NCI-H146 treated with DMSO at 0.1 percent for 48 hours (cell line): Measurements from ENCODE around the gene CYP26A1.

Experiments used
- DNase-seq: peaks from one replicate; lab custom pipeline; 2025; ENCODE audit not compliant: unreplicated experiment; lab: John Stamatoyannopoulos, UW

Gene CYP26A1

DNA sequence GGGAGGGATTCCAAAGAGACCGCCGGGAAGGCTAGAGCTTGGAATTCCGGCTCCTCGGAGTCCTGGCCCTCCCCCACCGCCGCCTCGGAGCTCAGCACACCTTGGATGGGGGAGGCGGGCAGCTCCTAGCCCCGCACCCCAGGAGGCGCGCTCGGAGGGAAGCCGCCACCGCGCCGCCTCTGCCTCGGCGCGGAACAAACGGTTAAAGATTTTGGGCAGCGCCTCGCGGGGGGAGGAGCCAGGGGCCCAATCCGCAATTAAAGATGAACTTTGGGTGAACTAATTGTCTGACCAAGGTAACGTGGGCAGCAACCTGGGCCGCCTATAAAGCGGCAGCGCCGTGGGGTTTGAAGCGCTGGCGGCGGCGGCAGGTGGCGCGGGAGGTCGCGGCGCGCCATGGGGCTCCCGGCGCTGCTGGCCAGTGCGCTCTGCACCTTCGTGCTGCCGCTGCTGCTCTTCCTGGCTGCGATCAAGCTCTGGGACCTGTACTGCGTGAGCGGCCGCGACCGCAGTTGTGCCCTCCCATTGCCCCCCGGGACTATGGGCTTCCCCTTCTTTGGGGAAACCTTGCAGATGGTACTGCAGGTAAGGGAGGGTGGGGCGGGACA lies at the start of gene CYP26A1:
Gene CYP26A1, plus strand, starts transcription at position 355 of the 608 bp plus-strand sequence. Its CDS starts 42 bp downstream, at position 397.
- peak; percentile 52 for DNase-seq

GRCh38 chr10:93026072-93026471 lies 47.6 kb upstream of the CYP26A1 start:
- DNase-seq, result no peak

DNA sequence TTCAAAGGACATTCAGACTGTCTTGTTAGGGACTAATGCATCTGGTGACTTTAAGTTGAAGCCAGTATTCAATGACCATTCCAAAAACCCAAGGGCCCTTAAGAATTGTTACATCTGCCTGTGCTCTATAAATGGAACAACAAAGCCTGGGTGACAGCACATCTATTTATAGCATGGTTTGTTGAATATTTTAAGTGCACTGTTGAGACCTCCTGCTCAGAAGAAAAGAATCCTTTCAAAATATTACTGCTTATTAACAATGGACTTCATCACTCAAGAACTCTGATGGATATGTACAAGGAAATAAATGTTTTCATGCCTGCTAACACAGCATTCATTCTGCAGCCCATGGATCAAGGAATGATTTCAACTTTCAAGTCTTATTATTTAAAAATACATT lies 46.2 kb upstream of the CYP26A1 start:
- no peak for DNase-seq

DNA sequence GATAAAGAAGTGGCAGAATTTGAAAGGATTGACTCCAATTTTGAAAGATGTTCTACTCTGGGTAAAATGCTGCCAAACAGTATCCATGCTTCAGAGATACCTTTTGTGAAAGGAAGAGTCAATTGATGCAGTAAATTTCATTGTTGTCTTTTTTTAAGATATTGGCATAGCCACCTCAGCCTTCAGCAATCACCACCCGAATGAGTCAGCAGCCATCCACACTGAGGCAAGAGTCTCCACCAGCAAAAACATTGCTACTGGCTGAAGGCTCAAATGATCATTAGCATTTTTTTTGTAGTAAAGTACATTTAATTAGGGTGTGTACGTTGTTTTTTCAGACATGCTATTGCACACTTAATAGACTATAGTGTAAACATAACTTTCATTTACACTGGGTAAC lies 44.8 kb upstream of the CYP26A1 start:
- no peak for DNase-seq

- DNase-seq, result no peak
Observed at GRCh38 chr10:93030409-93030808, 43.3 kb upstream of the CYP26A1 start.

DNA sequence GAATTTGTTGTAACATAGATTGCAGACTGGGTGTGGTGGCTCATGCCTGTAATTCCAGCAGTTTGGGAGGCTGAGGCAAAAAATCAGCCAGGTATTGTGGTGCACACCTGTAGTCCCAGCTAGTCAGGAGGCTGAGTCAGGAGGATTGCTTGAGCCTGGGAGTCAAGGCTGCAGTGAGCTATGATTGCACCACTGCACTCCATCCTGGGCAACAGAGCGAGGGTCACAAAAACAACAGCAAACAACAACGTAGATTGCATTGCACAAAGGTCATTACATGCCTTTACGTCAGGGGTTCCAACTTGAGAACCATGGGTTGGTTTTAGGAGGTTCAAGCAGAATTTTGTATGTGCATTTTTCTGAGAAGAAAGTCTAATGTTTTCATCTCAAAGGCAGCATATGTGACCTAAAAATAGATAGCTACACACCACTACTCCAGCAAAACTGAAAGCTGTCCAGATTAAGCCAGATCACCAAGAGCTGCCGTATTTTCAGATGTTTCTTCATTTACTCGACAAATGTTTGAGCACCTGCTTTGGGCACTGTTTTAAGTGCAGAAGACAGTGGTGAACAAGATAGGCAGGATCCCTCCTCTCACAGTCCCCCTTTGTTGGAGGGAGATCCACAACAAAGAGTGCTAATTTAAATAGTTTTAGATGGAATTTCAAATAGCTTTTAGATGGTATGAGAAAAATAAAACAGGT lies 41.4 kb upstream of the CYP26A1 start:
- DNase-seq, result no peak

GRCh38 chr10:93032809-93033137 lies 40.9 kb upstream of the CYP26A1 start:
- no peak for DNase-seq

GRCh38 chr10:93034426-93034825 lies 39.3 kb upstream of the CYP26A1 start:
- DNase-seq, result no peak

DNA sequence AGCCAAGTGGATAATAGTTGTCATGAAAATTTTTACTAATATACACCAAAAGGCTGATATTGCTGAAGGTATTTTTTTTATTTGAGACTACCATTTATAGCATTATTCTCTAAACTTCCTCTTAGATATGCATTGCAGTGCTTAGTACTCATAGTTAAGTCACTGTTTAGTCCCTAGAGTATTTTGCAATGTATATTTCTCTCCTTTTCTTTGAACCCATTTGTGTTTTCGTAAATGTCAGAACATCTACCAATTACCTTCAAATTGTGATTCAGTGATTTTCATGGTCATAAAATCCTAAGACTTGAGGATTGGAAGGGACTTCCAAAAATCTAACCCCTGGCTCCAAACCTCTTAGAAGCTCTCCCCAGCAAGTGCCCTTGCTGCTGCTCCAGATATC lies 34.6 kb upstream of the CYP26A1 start:
- no peak for DNase-seq

DNA sequence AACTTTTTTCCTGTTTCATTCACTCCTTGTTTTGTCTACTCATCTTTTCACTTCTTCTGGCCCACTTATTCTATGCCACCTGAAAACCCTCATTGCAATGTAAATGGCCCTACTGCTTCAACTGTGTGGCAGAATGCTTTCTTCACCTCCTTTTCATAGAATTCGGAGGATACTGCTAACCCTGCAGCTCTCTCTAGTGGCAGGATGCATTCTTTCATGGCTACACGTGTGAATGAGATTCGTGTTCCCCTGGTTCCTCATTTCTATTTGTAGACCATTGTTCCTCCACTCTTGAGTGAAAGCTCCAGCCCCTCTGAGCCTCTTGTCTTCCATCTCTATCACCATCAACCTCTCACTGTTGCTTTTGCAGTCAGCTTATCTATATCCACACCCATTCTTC lies 34.0 kb upstream of the CYP26A1 start:
- DNase-seq, result no peak

GRCh38 chr10:93054486-93054885 lies 19.2 kb upstream of the CYP26A1 start:
- DNase-seq, result no peak

GRCh38 chr10:93058139-93058538 lies 15.6 kb upstream of the CYP26A1 start:
- no peak for DNase-seq

DNA sequence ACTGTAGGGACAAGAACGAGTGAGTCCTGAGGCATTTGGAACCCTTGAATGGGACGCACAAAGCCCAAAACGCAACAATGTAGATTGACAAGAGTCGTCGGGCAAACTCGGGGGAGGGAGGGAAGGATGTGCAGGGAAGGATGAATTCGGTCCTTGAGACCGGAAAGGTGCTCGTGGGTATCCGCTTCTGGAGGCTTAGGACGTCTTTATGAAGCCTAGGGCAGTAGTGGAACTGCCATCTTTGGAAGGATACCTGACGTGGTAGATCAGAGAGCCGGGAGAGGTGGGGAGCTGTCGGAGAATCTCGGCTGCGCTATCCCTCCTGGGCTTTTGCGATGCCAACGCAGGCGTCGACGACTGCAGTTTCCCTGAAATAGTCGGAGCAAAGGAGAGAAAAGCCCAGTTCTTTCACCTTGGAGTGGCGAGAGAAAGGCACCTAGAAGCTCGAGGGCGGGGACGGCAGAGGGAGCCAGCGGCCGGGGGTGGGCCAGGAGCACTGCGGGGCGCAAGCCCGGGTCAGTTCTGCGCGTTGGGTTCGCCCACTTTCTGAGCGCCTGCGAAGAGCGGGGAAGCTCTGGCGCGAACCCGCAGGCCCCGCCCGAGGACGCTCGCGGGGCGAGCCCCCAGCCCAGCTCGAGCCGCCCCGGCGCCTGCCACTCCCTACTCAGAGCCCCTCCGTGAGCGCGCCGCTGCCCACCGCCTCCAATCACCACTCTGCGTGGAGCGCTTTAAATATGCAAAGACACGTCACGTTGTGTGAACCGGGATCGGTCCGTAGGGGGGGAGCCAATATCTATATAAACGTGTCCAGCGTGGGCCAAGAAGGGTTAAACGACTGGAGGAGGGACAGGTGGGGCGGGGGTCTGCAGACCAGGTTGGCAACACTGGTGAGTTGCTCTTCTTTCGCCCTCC lies 13.5 kb upstream of the CYP26A1 start, which contains the start of gene CYP26C1:
Gene CYP26C1, plus strand, starts transcription at position 824 of the 912 bp plus-strand sequence. CDS start 466 bp downstream, outside the sequence.
- no peak for DNase-seq

GRCh38 chr10:93060887-93061593 lies 12.7 kb upstream of the CYP26A1 start:
- DNase-seq, result no peak

DNA sequence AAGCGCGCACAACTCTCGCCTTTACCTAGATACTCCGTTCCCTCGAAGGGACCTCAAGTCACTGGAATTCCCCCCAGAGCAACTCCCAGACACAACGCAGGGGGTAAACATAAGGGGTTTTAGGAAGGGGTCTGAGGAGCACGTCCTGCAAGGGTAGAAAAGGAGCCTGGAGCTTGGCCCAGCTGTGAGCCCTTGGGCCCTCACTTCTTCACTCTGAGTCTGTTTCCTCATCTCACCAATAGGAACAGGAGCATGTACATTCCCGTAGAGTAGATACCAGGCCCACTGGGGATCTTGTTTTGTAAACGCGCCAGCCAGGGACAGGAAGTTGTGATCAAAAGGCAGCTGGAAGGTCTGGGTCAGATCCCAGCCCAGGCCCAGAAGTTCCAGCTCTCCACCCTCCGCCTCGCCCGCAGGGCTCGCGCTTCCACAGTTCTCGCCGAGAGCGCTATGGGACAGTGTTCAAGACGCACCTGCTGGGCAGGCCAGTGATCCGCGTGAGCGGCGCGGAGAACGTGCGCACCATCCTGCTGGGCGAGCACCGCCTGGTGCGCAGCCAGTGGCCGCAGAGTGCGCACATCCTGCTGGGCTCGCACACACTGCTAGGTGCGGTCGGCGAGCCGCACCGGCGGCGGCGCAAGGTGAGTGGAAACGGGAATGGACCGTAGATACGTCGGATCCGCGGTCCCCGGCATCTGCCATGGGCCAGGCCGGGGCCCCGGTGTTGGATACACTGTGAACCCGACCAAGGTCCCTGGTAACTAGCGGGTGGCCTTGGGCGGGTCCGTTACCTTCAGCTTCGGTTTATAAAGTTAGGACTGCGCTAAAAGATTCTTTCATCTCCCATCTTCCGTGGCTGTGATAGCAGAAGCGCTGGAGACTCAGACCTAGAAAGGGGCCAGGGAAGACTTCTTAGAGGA lies 11.8 kb upstream of the CYP26A1 start:
- DNase-seq, result no peak

DNA sequence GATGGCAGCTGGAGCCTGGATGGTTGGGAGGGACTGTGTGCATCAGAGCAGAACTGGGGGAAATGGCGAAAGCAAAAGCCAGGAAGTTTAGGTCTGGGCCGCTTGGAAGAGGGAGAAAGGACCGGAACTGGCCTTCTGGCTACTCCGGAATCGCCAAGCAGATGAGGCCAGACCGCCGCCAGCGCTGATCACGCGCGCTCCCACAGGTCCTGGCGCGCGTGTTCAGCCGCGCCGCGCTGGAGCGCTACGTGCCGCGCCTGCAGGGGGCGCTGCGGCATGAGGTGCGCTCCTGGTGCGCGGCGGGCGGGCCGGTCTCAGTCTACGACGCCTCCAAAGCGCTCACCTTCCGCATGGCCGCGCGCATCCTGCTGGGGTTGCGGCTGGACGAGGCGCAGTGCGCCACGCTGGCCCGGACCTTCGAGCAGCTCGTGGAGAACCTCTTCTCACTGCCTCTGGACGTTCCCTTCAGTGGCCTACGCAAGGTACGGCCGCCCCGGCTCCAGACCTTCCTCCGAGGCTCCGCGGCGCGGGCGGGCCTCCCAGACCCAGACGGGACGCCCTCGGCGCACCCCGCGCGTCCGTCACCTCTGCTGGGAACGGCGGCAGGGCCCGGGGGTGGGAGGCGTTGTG lies 11.1 kb upstream of the CYP26A1 start:
- DNase-seq, result no peak

DNA sequence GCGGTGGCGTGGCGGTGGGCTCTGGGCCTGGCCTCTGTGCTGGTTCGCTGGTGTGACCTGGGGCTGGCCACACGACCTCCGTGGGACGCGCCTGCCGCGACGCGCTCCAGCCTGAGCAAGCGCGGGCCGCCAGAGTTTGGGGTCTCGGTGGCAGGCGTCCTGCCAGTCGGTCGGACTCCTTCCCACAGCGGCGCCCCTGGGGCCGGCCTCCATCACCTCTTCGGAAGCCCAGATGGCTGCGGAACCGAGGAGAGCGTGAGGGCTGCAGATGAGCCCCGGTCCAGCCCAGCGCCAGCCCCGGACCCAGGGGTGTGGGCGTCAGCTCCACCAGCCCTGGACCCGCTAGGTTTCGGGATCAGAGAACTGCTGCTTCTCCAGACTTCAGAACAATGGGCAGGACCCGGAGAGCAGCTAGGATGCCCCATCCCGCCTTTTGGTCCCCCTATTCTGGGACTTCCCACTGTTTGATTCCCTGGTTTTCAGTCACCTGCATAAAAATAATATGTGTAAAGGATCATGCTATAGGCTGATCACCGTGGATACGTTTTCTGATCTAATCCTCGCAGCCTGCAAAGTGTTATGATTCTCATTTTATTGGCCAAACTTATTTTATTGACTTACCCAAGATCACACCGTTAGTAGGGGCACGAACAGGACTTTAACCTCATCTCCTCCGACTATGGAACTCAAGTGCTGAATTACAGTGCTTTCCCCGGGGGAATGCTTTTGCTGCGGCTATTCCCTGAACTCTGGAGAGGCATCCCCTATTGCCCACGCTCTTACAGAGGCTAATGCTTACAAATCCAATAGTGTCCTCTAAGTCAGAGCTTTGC lies 10.3 kb upstream of the CYP26A1 start:
- DNase-seq, result no peak

GRCh38 chr10:93063977-93064660 lies 9.6 kb upstream of the CYP26A1 start:
- no peak for DNase-seq
